ENCODE results near the gene NT5C3B. TPM values are rescaled to one million over a fixed set of nuclear protein-coding genes. Genes with fewer than 3 reads are reported as not detected.

NT5C3B gene
- total and polyA plus RNA-seq, 4 donors: 15.3 to 32.0 (median 26.9) TPM

- DNase-seq (ENCODE audit: low spot score): peak; percentile 45
- H3K27me3 ChIP-seq (ENCODE audit: control insufficient read depth in 4 of 4, insufficient read depth in 4 of 4, low read length in 3 of 4): no peaks in the 10 kb centered on the region
- peaks cover 8 to 33% (median 24%) of the 10 kb centered on the region in 4 donors for H3K4me1 ChIP-seq (ENCODE audit: control insufficient read depth in 4 of 4, insufficient read depth in 4 of 4, low read length in 3 of 4)
- H3K4me3 ChIP-seq (ENCODE audit: low read depth in 1 of 3, low read length in 3 of 3): peak overlapping the region; percentile 71 to 94 (median 82)
- no peaks in the 10 kb centered on the region for H3K9me3 ChIP-seq (ENCODE audit: control insufficient read depth in 4 of 4, low read length in 3 of 4)
- TF ChIP-seq YY1 (IDR thresholded peaks at IDR 0.05) (no peak), FOXA1 (IDR thresholded peaks at IDR 0.05) (no peak)
- peak overlapping the region; percentile 84 to 86 for H3K27ac ChIP-seq (ENCODE audit: low read depth in 1 of 2, low read length in 2 of 2)
- 1% methylated on average over 22 of the region's 22 CpGs for WGBS
- H3K36me3 ChIP-seq (ENCODE audit: control insufficient read depth in 4 of 4, insufficient read depth in 3 of 4, low read depth in 1 of 4, low read length in 3 of 4): no peaks in the 10 kb centered on the region
- peak overlapping the region; percentile 53 to 88 for H3K9ac ChIP-seq (ENCODE audit: low read depth in 1 of 2, low read length in 2 of 2)
These were observed 50.2 kb downstream of the NT5C3B start for GRCh38 chr17:41785859-41786226.

- no peaks in the 10 kb centered on the region for H3K36me3 ChIP-seq (ENCODE audit: control insufficient read depth in 4 of 4, insufficient read depth in 3 of 4, low read depth in 1 of 4, low read length in 3 of 4)
- TF ChIP-seq EGR1 (IDR thresholded peaks at IDR 0.05; ENCODE audit: low read depth in 2 of 2): no peak
- no peak for TF ChIP-seq HNF4G (IDR thresholded peaks at IDR 0.05)
- no peak for TF ChIP-seq TAF1 (conservative IDR thresholded peaks at IDR 0.05)
- no peak for TF ChIP-seq MAX (IDR thresholded peaks at IDR 0.05)
- TF ChIP-seq ZBTB33 (IDR thresholded peaks at IDR 0.05): no peak
- TF ChIP-seq ATF3 (IDR thresholded peaks at IDR 0.05): no peak
- TF ChIP-seq REST (IDR thresholded peaks at IDR 0.05): no peak
- no peak for TF ChIP-seq RAD21 (IDR thresholded peaks at IDR 0.05)
- TF ChIP-seq GABPA (IDR thresholded peaks at IDR 0.05 in 1 of 2, conservative IDR thresholded peaks at IDR 0.05 in 1 of 2): no peak
- TF ChIP-seq NR2F2 (IDR thresholded peaks at IDR 0.05): no peak
- TF ChIP-seq FOXA1 (IDR thresholded peaks at IDR 0.05): no peak
- H3K27ac ChIP-seq (ENCODE audit: low read depth in 1 of 2, low read length in 2 of 2): peak overlapping the region; percentile 84 to 86
- no peaks in the 10 kb centered on the region for H3K9me3 ChIP-seq (ENCODE audit: control insufficient read depth in 4 of 4, low read length in 3 of 4)
- peak overlapping the region; percentile 53 to 88 for H3K9ac ChIP-seq (ENCODE audit: low read depth in 1 of 2, low read length in 2 of 2)
- no peak for DNase-seq (ENCODE audit: low spot score)
- H3K27me3 ChIP-seq (ENCODE audit: control insufficient read depth in 4 of 4, insufficient read depth in 4 of 4, low read length in 3 of 4): no peaks in the 10 kb centered on the region
- peak overlapping the region; percentile 71 to 94 (median 82) for H3K4me3 ChIP-seq (ENCODE audit: low read depth in 1 of 3, low read length in 3 of 3)
- H3K4me1 ChIP-seq (ENCODE audit: control insufficient read depth in 4 of 4, insufficient read depth in 4 of 4, low read length in 3 of 4): peaks cover 8 to 33% (median 24%) of the 10 kb centered on the region in 4 donors
- WGBS: 19% methylated on average over 13 of the region's 13 CpGs
These were observed 50.8 kb downstream of the NT5C3B start for GRCh38 chr17:41785091-41785858.

Measured in liver (tissue), 9 donors.